Liver (tissue), 9 donors: ENCODE results near the gene TRIM63. TPM values are rescaled to one million over a fixed set of nuclear protein-coding genes. Genes with fewer than 3 reads are reported as not detected.

Experiments
- DNase-seq: peaks from one replicate; pipeline ENCODE4 v3.0.0-alpha.2; 2017; ENCODE audit warnings: low spot score
- H3K27ac ChIP-seq, 2 donors: one replicate each; pipeline ENCODE4 v1.7.0; 2013; ENCODE audit warnings: inconsistent platforms in 2 of 2, low read length in 2 of 2, control low read depth in 1 of 2, low read depth in 1 of 2, mild to moderate bottlenecking in 1 of 2
- H3K27me3 ChIP-seq, 4 donors: one replicate each; pipeline versions ENCODE4 v1.6.1 to v1.7.0; 2013; ENCODE audit warnings: low read length in 3 of 4, inconsistent platforms in 1 of 4, mild to moderate bottlenecking in 1 of 4, moderate library complexity in 1 of 4; ENCODE audit not compliant: control insufficient read depth in 4 of 4, insufficient read depth in 4 of 4
- H3K36me3 ChIP-seq, 4 donors: one replicate each; pipeline versions ENCODE4 v1.6.1 to v1.7.0; 2013; ENCODE audit warnings: low read length in 3 of 4, mild to moderate bottlenecking in 3 of 4, low read depth in 1 of 4, moderate library complexity in 1 of 4; ENCODE audit not compliant: control insufficient read depth in 4 of 4, insufficient read depth in 3 of 4
- H3K4me1 ChIP-seq, 4 donors: one replicate each; pipeline versions ENCODE4 v1.6.1 to v1.7.0; 2013; ENCODE audit warnings: low read length in 3 of 4, mild to moderate bottlenecking in 3 of 4, moderate library complexity in 1 of 4; ENCODE audit not compliant: control insufficient read depth in 4 of 4, insufficient read depth in 4 of 4
- H3K4me3 ChIP-seq, 3 donors: one replicate each; pipeline versions ENCODE4 v1.6.1 to v1.7.0; 2013; ENCODE audit warnings: low read length in 3 of 3, control low read depth in 1 of 3, low read depth in 1 of 3, mild to moderate bottlenecking in 1 of 3
- H3K9ac ChIP-seq, 2 donors: one replicate each; pipeline ENCODE4 v1.7.0; 2013; ENCODE audit warnings: low read length in 2 of 2, mild to moderate bottlenecking in 2 of 2, moderate library complexity in 2 of 2, control low read depth in 1 of 2, low read depth in 1 of 2
- H3K9me3 ChIP-seq, 4 donors: one replicate each; pipeline versions ENCODE4 v1.6.1 to v1.7.0; 2013; ENCODE audit warnings: low read length in 3 of 4; ENCODE audit not compliant: control insufficient read depth in 4 of 4
- CTCF ChIP-seq: fragments of 150-350 bp; IDR thresholded peaks from 2 replicates; pipeline ENCODE4 v1.5.1; 2017; ENCODE audit warnings: improper control_type of control experiment, low read depth, low read length; ENCODE audit not compliant: missing input control
- FOXA1 ChIP-seq: IDR thresholded peaks from 2 replicates; pipeline ENCODE4 v1.6.1; 2016; ENCODE audit warnings: antibody characterized with exemption
- HNF4A ChIP-seq, 2 donors: conservative IDR thresholded peaks; 2 replicates each; pipeline ENCODE4 v1.6.1; 2016; ENCODE audit warnings: antibody characterized with exemption in 2 of 2, mild to moderate bottlenecking in 2 of 2
- HNF4G ChIP-seq: IDR thresholded peaks from 2 replicates; pipeline ENCODE4 v1.6.1; 2016; ENCODE audit warnings: antibody characterized with exemption
- MAX ChIP-seq: IDR thresholded peaks from 2 replicates; pipeline ENCODE4 v1.6.1; 2016; ENCODE audit warnings: antibody characterized with exemption
- NR2F2 ChIP-seq: IDR thresholded peaks from 2 replicates; pipeline ENCODE4 v1.6.1; 2016; ENCODE audit warnings: antibody characterized with exemption
- REST ChIP-seq: IDR thresholded peaks from 2 replicates; pipeline ENCODE4 v1.6.1; 2016; ENCODE audit warnings: antibody characterized with exemption, mild to moderate bottlenecking
- SP1 ChIP-seq: IDR thresholded peaks from 2 replicates; pipeline ENCODE4 v1.6.1; 2018; ENCODE audit warnings: antibody characterized with exemption, mild to moderate bottlenecking
- WGBS: extraction: QIAGEN DNeasy Blood & Tissue Kit; methylation state at CpG from one replicate; pipeline ENCODE4 v1.1.7; 2013; 5-methylcytosine and 5-hydroxymethylcytosine counted together
- polyA plus RNA-seq, 2 donors: library from polyadenylated mRNA; stranded (reverse) in 1 of 2; unstranded in 1 of 2; fragments of 200-250 nt in 1 of 2; fragments of >200 nt in 1 of 2; fragmentation: Nextera tagmentation in 1 of 2; extraction: Ambion mirVana in 1 of 2; gene quantifications; one replicate each; pipeline versions ENCODE4 v1.2.1 to v1.2.3, GENCODE V29; 2013 to 2015
- total RNA-seq, 2 donors: library from RNA; depleted of rRNA; stranded (reverse); fragments of >200 nt; gene quantifications; one replicate each; pipeline ENCODE4 v1.2.3, GENCODE V29; 2014
- TF ChIP-seq, protein P1 (sequence below): IDR thresholded peaks from 2 replicates; pipeline ENCODE4 v1.6.1; 2016; ENCODE audit warnings: antibody characterized with exemption
- donor health status: healthy.
- donor health status: healthy.
- donor health status: healthy.
- donor health status: healthy.
- donor health status: healthy.

The TRIM63 gene
- total and polyA plus RNA-seq, 4 donors: 0.03 TPM; not detected in 3

DNA sequence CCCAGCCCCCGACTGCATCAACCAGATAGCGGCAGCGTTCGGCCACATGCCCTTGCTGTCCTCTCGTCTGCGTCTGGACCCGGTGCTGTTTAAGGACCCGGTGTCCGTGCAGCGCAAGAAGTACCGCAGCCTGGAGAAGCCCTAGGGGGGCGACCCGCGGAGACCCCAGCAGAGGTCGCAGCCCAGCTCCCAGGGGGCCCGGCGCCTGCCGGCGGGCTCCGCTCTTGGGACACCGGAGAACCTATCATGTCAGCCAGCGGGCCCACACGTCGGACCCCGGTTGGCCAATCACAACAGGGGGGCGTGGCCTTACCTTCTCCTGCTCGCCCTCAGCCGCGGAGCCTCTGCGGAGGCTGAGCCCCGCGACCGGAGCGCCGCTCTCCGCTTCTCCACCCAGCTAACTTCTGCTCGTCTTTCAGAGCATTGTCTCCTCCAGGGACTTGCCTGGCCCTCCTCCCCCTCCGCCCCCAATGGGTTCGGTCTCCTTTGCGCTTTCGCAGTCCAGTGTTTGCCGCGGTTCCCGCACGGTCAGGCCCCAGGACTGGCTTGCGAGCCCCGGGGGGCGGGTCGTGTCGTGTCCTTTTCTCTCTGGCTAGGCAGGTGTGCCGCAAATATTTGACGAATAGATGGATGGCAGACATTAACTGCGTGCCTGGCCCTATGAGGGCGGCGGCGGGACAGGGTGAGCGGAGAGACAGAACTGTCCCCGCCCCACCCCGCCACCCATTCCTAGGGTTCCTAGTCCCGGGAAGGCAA is 32.0 kb downstream of the TRIM63 start:
- under 1% methylated on average over 60 of the region's 60 CpGs for WGBS
- H3K4me1 ChIP-seq: peaks cover 1 to 14% (median 8%) of the 10 kb centered on the region in 4 donors
- no peaks in the 10 kb centered on the region for H3K36me3 ChIP-seq
- TF ChIP-seq HNF4G (no peak), SP1 (peak; percentile 17)
- H3K4me3 ChIP-seq: peak overlapping the region; percentile 58 to 79 (median 73)
- DNase-seq: peak; percentile 93
- H3K27me3 ChIP-seq: no peaks in the 10 kb centered on the region
- peak overlapping the region; percentile 48 to 49 for H3K9ac ChIP-seq
- peak overlapping the region; percentile 63 to 66 for H3K27ac ChIP-seq
- no peaks in the 10 kb centered on the region for H3K9me3 ChIP-seq

GRCh38 chr1:26034504-26035202 is 32.8 kb downstream of the TRIM63 start:
- peaks cover 1 to 14% (median 8%) of the 10 kb centered on the region in 4 donors for H3K4me1 ChIP-seq
- DNase-seq: no peak
- H3K9ac ChIP-seq: no peak overlapping the region
- TF ChIP-seq HNF4A (conservative IDR thresholded peaks at IDR 0.05) (no peak), FOXA1 (no peak), MAX (no peak), NR2F2 (no peak), REST (no peak), CTCF (no peak)
- TF ChIP-seq, protein P1, sequence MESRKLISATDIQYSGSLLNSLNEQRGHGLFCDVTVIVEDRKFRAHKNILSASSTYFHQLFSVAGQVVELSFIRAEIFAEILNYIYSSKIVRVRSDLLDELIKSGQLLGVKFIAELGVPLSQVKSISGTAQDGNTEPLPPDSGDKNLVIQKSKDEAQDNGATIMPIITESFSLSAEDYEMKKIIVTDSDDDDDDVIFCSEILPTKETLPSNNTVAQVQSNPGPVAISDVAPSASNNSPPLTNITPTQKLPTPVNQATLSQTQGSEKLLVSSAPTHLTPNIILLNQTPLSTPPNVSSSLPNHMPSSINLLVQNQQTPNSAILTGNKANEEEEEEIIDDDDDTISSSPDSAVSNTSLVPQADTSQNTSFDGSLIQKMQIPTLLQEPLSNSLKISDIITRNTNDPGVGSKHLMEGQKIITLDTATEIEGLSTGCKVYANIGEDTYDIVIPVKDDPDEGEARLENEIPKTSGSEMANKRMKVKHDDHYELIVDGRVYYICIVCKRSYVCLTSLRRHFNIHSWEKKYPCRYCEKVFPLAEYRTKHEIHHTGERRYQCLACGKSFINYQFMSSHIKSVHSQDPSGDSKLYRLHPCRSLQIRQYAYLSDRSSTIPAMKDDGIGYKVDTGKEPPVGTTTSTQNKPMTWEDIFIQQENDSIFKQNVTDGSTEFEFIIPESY: no peak
- WGBS: 20% methylated on average over 15 of the region's 15 CpGs
- no peaks in the 10 kb centered on the region for H3K36me3 ChIP-seq
- H3K9me3 ChIP-seq: no peaks in the 10 kb centered on the region
- H3K27ac ChIP-seq: no peak overlapping the region
- peak overlapping the region in 2 of 3 donors; percentile 58 to 73 for H3K4me3 ChIP-seq
- no peaks in the 10 kb centered on the region for H3K27me3 ChIP-seq
